Vagina (tissue), 2 donors: Measurements from ENCODE around the gene GYG2. TPM values are rescaled to one million over a fixed set of nuclear protein-coding genes. Genes with fewer than 3 reads are reported as not detected.
"Not testable (repeated sequence)": the region's sequence is repeated elsewhere in the genome, so short reads cannot be mapped to it uniquely, and the experiment has no call there.

Source experiments
- DNase-seq, 2 donors: peaks; one replicate each; pipeline ENCODE4 v3.0.0-alpha.2; 2017; ENCODE audit errors: extremely low spot score in 2 of 2
- H3K27ac ChIP-seq: fragments of 200-600 bp; sonication (generic); one replicate; pipeline ENCODE4 v1.5.1; 2019
- H3K27me3 ChIP-seq: fragments of 200-600 bp; sonication (generic); one replicate; pipeline ENCODE4 v1.5.1; 2019
- H3K36me3 ChIP-seq, 2 donors: fragments of 200-600 bp; sonication (generic); one replicate each; pipeline ENCODE4 v1.5.1; 2017 to 2019
- H3K4me1 ChIP-seq: fragments of 200-600 bp; sonication (generic); one replicate; pipeline ENCODE4 v1.5.1; 2019
- H3K4me3 ChIP-seq, 2 donors: fragments of 200-600 bp; sonication (generic); 1 replicate in 1 of 2; 2 replicates in 1 of 2; pipeline ENCODE4 v1.5.1; 2016 to 2019
- H3K9me3 ChIP-seq: fragments of 200-600 bp; sonication (generic); one replicate; pipeline ENCODE4 v1.5.1; 2019
- POLR2A ChIP-seq, 2 donors: fragments of 450-650 bp; IDR thresholded peaks; one replicate each; pipeline ENCODE4 v1.6.1; 2017; ENCODE audit warnings: antibody characterized with exemption in 2 of 2, mild to moderate bottlenecking in 2 of 2, moderate library complexity in 2 of 2
- POLR2AphosphoS5 ChIP-seq, 2 donors: sonication (generic); formaldehyde crosslinking; IDR thresholded peaks; one replicate each; pipeline ENCODE4 v1.9.0; 2017; ENCODE audit warnings: antibody characterized with exemption in 2 of 2, mild to moderate bottlenecking in 2 of 2, low read depth in 1 of 2; ENCODE audit not compliant: insufficient read depth in 1 of 2
- intact Hi-C: fragments of 100-400 bp; cut with DNase I; formaldehyde crosslinking; loops from one replicate; pipeline ENCODE4 v1.15.1; 2023
- total RNA-seq: library from RNA; depleted of rRNA; stranded (reverse); fragments of >200 nt; gene quantifications from one replicate; pipeline ENCODE4 v1.2.3, GENCODE V29; 2016
- TF ChIP-seq, protein P1 (sequence below), 3 experiments: fragments of 450-650 bp in 2 of 3; fragments of 200-600 bp in 1 of 3; sonication (generic) in 1 of 3; IDR thresholded peaks; one replicate each; pipeline ENCODE4 v1.5.1; 2017 to 2019; ENCODE audit warnings: antibody characterized with exemption in 3 of 3, mild to moderate bottlenecking in 2 of 3, moderate library complexity in 2 of 3

Gene GYG2
- total RNA-seq, 1 donor from 2014 or later: 15.7 TPM

DNA sequence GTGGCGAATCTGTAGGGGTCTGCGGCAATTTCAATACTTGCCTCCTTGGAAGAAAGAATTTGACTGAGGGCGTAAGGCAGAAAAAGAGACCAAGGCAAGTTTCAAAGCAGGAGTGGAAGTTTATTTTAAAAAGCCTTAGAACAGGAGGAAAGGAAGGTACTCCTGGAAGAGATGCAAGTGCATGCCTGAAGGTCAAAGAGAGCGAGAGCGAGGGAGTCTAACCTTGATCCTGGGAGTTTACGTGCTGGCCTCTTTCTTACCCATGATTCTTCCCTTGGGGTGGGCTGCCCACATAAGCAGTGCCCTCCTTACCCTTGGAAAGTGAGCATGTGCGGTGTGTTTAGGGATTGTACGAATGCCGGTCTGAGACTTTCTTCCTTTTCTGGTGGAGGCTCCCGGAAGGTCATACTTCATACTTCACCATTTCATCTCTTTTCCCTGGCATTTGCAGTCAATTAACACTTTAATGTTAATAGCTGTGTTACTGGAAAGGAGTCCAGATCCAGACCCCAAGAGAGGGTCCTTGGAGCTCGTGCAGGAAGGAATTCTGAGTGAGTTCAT is 60.4 kb downstream of the GYG2 start:
- TF ChIP-seq POLR2AphosphoS5 (IDR thresholded peaks at IDR 0.05; ENCODE audit: insufficient read depth in 1 of 2, low read depth in 1 of 2): no peak
- TF ChIP-seq POLR2A (IDR thresholded peaks at IDR 0.05): no peak
- TF ChIP-seq, protein P1, sequence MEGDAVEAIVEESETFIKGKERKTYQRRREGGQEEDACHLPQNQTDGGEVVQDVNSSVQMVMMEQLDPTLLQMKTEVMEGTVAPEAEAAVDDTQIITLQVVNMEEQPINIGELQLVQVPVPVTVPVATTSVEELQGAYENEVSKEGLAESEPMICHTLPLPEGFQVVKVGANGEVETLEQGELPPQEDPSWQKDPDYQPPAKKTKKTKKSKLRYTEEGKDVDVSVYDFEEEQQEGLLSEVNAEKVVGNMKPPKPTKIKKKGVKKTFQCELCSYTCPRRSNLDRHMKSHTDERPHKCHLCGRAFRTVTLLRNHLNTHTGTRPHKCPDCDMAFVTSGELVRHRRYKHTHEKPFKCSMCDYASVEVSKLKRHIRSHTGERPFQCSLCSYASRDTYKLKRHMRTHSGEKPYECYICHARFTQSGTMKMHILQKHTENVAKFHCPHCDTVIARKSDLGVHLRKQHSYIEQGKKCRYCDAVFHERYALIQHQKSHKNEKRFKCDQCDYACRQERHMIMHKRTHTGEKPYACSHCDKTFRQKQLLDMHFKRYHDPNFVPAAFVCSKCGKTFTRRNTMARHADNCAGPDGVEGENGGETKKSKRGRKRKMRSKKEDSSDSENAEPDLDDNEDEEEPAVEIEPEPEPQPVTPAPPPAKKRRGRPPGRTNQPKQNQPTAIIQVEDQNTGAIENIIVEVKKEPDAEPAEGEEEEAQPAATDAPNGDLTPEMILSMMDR (IDR thresholded peaks at IDR 0.05): no peak
- H3K4me3 ChIP-seq: peak overlapping the region; percentile 52 to 53
- intact Hi-C loops: no loop called here
- H3K27me3 ChIP-seq: no peaks in the 10 kb centered on the region
- no peak for DNase-seq
- peak overlapping the region; percentile 20 for H3K27ac ChIP-seq
- H3K9me3 ChIP-seq: no peaks in the 10 kb centered on the region
- no peaks in the 10 kb centered on the region for H3K36me3 ChIP-seq
- H3K4me1 ChIP-seq: peaks cover 19% of the 10 kb centered on the region

- H3K36me3 ChIP-seq, DNase-seq, intact Hi-C loops, H3K9me3 ChIP-seq, H3K27me3 ChIP-seq: not testable (repeated sequence)
- Histone ChIP-seq H3K27ac (peak overlapping the region; percentile 20), H3K4me1 (peaks cover 27% of the 10 kb centered on the region), H3K4me3 (peak overlapping the region; percentile 52 to 53)
These were observed 61.2 kb downstream of the GYG2 start for GRCh38 chrX:2889706-2890490.

GRCh38 chrX:2890536-2891460 is 62.1 kb downstream of the GYG2 start:
- H3K27ac ChIP-seq, H3K9me3 ChIP-seq, H3K36me3 ChIP-seq, intact Hi-C loops, DNase-seq, H3K27me3 ChIP-seq: not testable (repeated sequence)
- peaks cover 35% of the 10 kb centered on the region for H3K4me1 ChIP-seq
- H3K4me3 ChIP-seq: peak overlapping the region in 1 of 2 donors; percentile 52

DNA sequence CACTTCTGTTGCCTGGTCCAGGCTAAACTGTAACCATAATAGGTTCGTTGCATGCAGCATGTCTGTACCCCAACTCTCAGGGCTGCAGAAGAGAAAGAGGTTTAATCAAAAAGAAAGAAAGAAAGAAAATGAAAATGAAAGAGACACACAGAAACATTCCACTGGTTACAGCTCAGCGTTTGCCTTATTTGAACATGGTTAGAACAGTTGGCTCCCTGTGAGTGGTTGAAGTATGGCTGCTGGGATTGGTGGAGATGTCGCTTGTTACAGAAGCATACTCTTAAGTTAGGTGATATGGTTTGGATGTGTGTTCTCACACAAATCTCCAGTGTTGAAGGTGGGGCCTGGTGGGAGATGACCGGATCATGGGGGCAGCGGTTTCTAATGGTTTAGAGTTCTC is 64.1 kb downstream of the GYG2 start:
- H3K4me3 ChIP-seq: no peak overlapping the region
- H3K9me3 ChIP-seq: no peaks in the 10 kb centered on the region
- H3K36me3 ChIP-seq: no peaks in the 10 kb centered on the region
- H3K27me3 ChIP-seq: no peaks in the 10 kb centered on the region
- no peak for DNase-seq
- no peak overlapping the region for H3K27ac ChIP-seq
- peaks cover 54% of the 10 kb centered on the region for H3K4me1 ChIP-seq
- intact Hi-C loops: no loop called here
- TF ChIP-seq, protein P1 (IDR thresholded peaks at IDR 0.05): no peak

GRCh38 chrX:2894885-2895292 is 66.2 kb downstream of the GYG2 start:
- Histone ChIP-seq H3K9me3 (no peaks in the 10 kb centered on the region), H3K27me3 (no peaks in the 10 kb centered on the region), H3K4me3 (peak overlapping the region in 1 of 2 donors; percentile 26), H3K4me1 (peaks cover 51% of the 10 kb centered on the region), H3K27ac (peak overlapping the region; percentile 36), H3K36me3 (no peaks in the 10 kb centered on the region)
- intact Hi-C loops: no loop called here
- DNase-seq: peak in 1 of 2 donors; percentile 95
- TF ChIP-seq POLR2AphosphoS5 (IDR thresholded peaks at IDR 0.05; ENCODE audit: insufficient read depth in 1 of 2, low read depth in 1 of 2): peak; percentile 53 to 65
- TF ChIP-seq, protein P1 (IDR thresholded peaks at IDR 0.05): no peak
